Eye (tissue), 1 donor: ENCODE measurements around the gene SFRP2.

Source experiments
- DNase-seq: peaks from one replicate; pipeline ENCODE4 v3.0.0-alpha.2; 2015

Gene SFRP2

GRCh38 chr4:153765894-153766293 is 23.0 kb downstream of the SFRP2 start:
- DNase-seq: no peak

GRCh38 chr4:153764601-153765368 is 24.1 kb downstream of the SFRP2 start:
- peak; percentile 26 for DNase-seq

- peak; percentile 32 for DNase-seq
Observed at GRCh38 chr4:153763404-153763803, 25.5 kb downstream of the SFRP2 start.

GRCh38 chr4:153759407-153760316 is 29.2 kb downstream of the SFRP2 start, which contains the start of gene RNF175:
RNF175 (minus strand) TSS chr4:153760024; CDS start chr4:153759862, 162 bp downstream.
- DNase-seq: peak; percentile 82

GRCh38 chr4:153758688-153759406 is 30.0 kb downstream of the SFRP2 start:
- DNase-seq: no peak

- no peak for DNase-seq
Observed at GRCh38 chr4:153758136-153758535, 30.7 kb downstream of the SFRP2 start.

- no peak for DNase-seq
Observed at GRCh38 chr4:153757407-153757806, 31.5 kb downstream of the SFRP2 start.

GRCh38 chr4:153755186-153755585 is 33.7 kb downstream of the SFRP2 start:
- DNase-seq: no peak

GRCh38 chr4:153750197-153750817 is 38.6 kb downstream of the SFRP2 start:
- peak; percentile 91 for DNase-seq

GRCh38 chr4:153748378-153748777 is 40.5 kb downstream of the SFRP2 start:
- DNase-seq: no peak

GRCh38 chr4:153747406-153747955 is 41.4 kb downstream of the SFRP2 start:
- DNase-seq: no peak

GRCh38 chr4:153745651-153746050 is 43.2 kb downstream of the SFRP2 start:
- no peak for DNase-seq

GRCh38 chr4:153741541-153741940 is 47.3 kb downstream of the SFRP2 start:
- DNase-seq: no peak

GRCh38 chr4:153735906-153736461 is 52.9 kb downstream of the SFRP2 start:
- no peak for DNase-seq

- DNase-seq: no peak
Observed at GRCh38 chr4:153733751-153734448, 55.0 kb downstream of the SFRP2 start.

GRCh38 chr4:153731239-153731638 is 57.6 kb downstream of the SFRP2 start:
- DNase-seq: peak; percentile 66
